Osteocyte (in vitro differentiated cells): ENCODE results near the gene CLCN3. TPM values are rescaled to one million over a fixed set of nuclear protein-coding genes. Genes with fewer than 3 reads are reported as not detected.

Experiments
- DNase-seq: peaks from one replicate; pipeline ENCODE4 v3.0.0; 2021; ENCODE audit warnings: mixed read lengths; ENCODE audit not compliant: unreplicated experiment; ENCODE audit errors: extremely low spot score
- H3K27ac Mint-ChIP-seq: one replicate; pipeline ENCODE4 v1.8.0; 2021; ENCODE audit warnings: mild to moderate bottlenecking, mixed read lengths; ENCODE audit not compliant: unreplicated experiment
- H3K27me3 Mint-ChIP-seq: one replicate; pipeline ENCODE4 v1.8.0; 2021; ENCODE audit warnings: mixed read lengths; ENCODE audit not compliant: unreplicated experiment
- H3K36me3 Mint-ChIP-seq: one replicate; pipeline ENCODE4 v1.8.0; 2021; ENCODE audit warnings: mixed read lengths; ENCODE audit not compliant: unreplicated experiment
- H3K4me1 Mint-ChIP-seq: one replicate; pipeline ENCODE4 v1.8.0; 2021; ENCODE audit warnings: mixed read lengths; ENCODE audit not compliant: unreplicated experiment
- H3K4me3 Mint-ChIP-seq: one replicate; pipeline ENCODE4 v1.8.0; 2021; ENCODE audit warnings: mild to moderate bottlenecking, moderate library complexity, mixed read lengths; ENCODE audit not compliant: unreplicated experiment
- H3K9me3 Mint-ChIP-seq: one replicate; pipeline ENCODE4 v1.8.0; 2021; ENCODE audit warnings: mixed read lengths; ENCODE audit not compliant: unreplicated experiment
- CTCF ChIP-seq: fragments of 200-600 bp; sonication (generic); IDR thresholded peaks from 2 replicates; pipeline ENCODE4 v1.5.0; 2021; ENCODE audit warnings: antibody characterized with exemption, mild to moderate bottlenecking, moderate library complexity
- total RNA-seq: library from RNA; stranded (reverse); gene quantifications from 2 replicates; pipeline ENCODE4 v1.2.1, GENCODE V29; 2021

Gene CLCN3
- total RNA-seq, 1 donor from 2014 or later, result 38.0 TPM

GRCh38 chr4:169582706-169583105, 37.7 kb upstream of the CLCN3 start:
- peaks cover 17% of the 10 kb centered on the region for H3K36me3 Mint-ChIP-seq
- H3K9me3 Mint-ChIP-seq, result no peaks in the 10 kb centered on the region
- TF ChIP-seq CTCF, result no peak
- peaks cover 10% of the 10 kb centered on the region for H3K4me1 Mint-ChIP-seq
- H3K27me3 Mint-ChIP-seq, result no peaks in the 10 kb centered on the region
- no peak overlapping the region for H3K4me3 Mint-ChIP-seq
- no peak for DNase-seq
- H3K27ac Mint-ChIP-seq, result no peak overlapping the region

GRCh38 chr4:169583563-169583962, 36.8 kb upstream of the CLCN3 start:
- no peaks in the 10 kb centered on the region for H3K27me3 Mint-ChIP-seq
- peak overlapping the region; percentile 52 for H3K27ac Mint-ChIP-seq
- peaks cover 10% of the 10 kb centered on the region for H3K4me1 Mint-ChIP-seq
- no peaks in the 10 kb centered on the region for H3K9me3 Mint-ChIP-seq
- H3K36me3 Mint-ChIP-seq, result peaks cover 19% of the 10 kb centered on the region
- no peak for DNase-seq
- no peak for TF ChIP-seq CTCF
- no peak overlapping the region for H3K4me3 Mint-ChIP-seq

GRCh38 chr4:169593050-169593560, 27.3 kb upstream of the CLCN3 start:
- H3K27me3 Mint-ChIP-seq, result no peaks in the 10 kb centered on the region
- H3K4me1 Mint-ChIP-seq, result no peaks in the 10 kb centered on the region
- no peak for TF ChIP-seq CTCF
- H3K9me3 Mint-ChIP-seq, result no peaks in the 10 kb centered on the region
- DNase-seq, result no peak
- no peak overlapping the region for H3K4me3 Mint-ChIP-seq
- no peak overlapping the region for H3K27ac Mint-ChIP-seq
- peaks cover 26% of the 10 kb centered on the region for H3K36me3 Mint-ChIP-seq

GRCh38 chr4:169594560-169595195, 25.7 kb upstream of the CLCN3 start:
- Mint-ChIP-seq H3K9me3 (no peaks in the 10 kb centered on the region), H3K27ac (no peak overlapping the region), H3K36me3 (peaks cover 25% of the 10 kb centered on the region), H3K4me3 (no peak overlapping the region), H3K4me1 (no peaks in the 10 kb centered on the region), H3K27me3 (no peaks in the 10 kb centered on the region)
- TF ChIP-seq CTCF, result no peak
- DNase-seq, result no peak

- Mint-ChIP-seq H3K9me3 (no peaks in the 10 kb centered on the region), H3K27me3 (no peaks in the 10 kb centered on the region), H3K4me1 (peaks cover 8% of the 10 kb centered on the region), H3K27ac (no peak overlapping the region), H3K36me3 (peaks cover 26% of the 10 kb centered on the region), H3K4me3 (no peak overlapping the region)
- no peak for DNase-seq
- TF ChIP-seq CTCF, result no peak
These were observed 19.2 kb upstream of the CLCN3 start for GRCh38 chr4:169601016-169601771.
